GM06990 (cell line): ENCODE data around the gene PROX2.

ENCODE experiments used
- DNase-seq: peaks from one replicate; pipeline ENCODE4 v3.0.0-alpha.2; 2011; ENCODE audit not compliant: insufficient read length; ENCODE audit errors: extremely low read depth
- H3K27me3 ChIP-seq: replicated peaks from 2 replicates; pipeline ENCODE4 v1.6.0; 2011; ENCODE audit warnings: low read length; ENCODE audit not compliant: control insufficient read depth, insufficient read depth
- H3K36me3 ChIP-seq: 2 replicates; pipeline ENCODE4 v1.5.1; 2011; ENCODE audit warnings: low read length; ENCODE audit not compliant: control insufficient read depth, insufficient read depth
- H3K4me3 ChIP-seq: replicated peaks from 2 replicates; pipeline ENCODE4 v1.5.1; 2011; ENCODE audit warnings: low read depth, mild to moderate bottlenecking, control low read depth, low read length
- CTCF ChIP-seq: IDR thresholded peaks from 2 replicates; pipeline ENCODE4 v1.5.1; 2011; ENCODE audit warnings: low read length, control low read depth, mild to moderate bottlenecking, inconsistent platforms; ENCODE audit not compliant: insufficient read depth, poor library complexity, severe bottlenecking

Gene PROX2

GRCh38 chr14:74920281-74920680 is 44.3 kb upstream of the PROX2 start:
- no peaks in the 10 kb centered on the region for H3K27me3 ChIP-seq
- TF ChIP-seq CTCF: no peak
- H3K36me3 ChIP-seq: peaks cover 3% of the 10 kb centered on the region; the same call in 1 of the 2 replicates
- no peak for DNase-seq
- no peak overlapping the region for H3K4me3 ChIP-seq

- Histone ChIP-seq H3K27me3 (no peaks in the 10 kb centered on the region), H3K36me3 (peaks cover 3% of the 10 kb centered on the region), H3K4me3 (no peak overlapping the region)
- TF ChIP-seq CTCF: no peak
- DNase-seq: no peak
Observed at GRCh38 chr14:74919421-74920165, 43.6 kb upstream of the PROX2 start.

GRCh38 chr14:74918380-74918779 is 42.4 kb upstream of the PROX2 start:
- H3K27me3 ChIP-seq: no peaks in the 10 kb centered on the region
- no peak for TF ChIP-seq CTCF

GRCh38 chr14:74917646-74918081 is 41.7 kb upstream of the PROX2 start:
- Histone ChIP-seq H3K36me3 (peaks cover 3% of the 10 kb centered on the region), H3K27me3 (no peaks in the 10 kb centered on the region), H3K4me3 (no peak overlapping the region)
- no peak for TF ChIP-seq CTCF
- DNase-seq: no peak

More at GRCh38 chr14:74918380-74918779, 42.4 kb upstream of the PROX2 start:
- H3K4me3 ChIP-seq: no peak overlapping the region
- peaks cover 3% of the 10 kb centered on the region for H3K36me3 ChIP-seq
- DNase-seq: no peak

- Histone ChIP-seq H3K27me3 (no peaks in the 10 kb centered on the region), H3K36me3 (peaks cover 3% of the 10 kb centered on the region), H3K4me3 (no peak overlapping the region)
- no peak for DNase-seq
- TF ChIP-seq CTCF: no peak
Observed at GRCh38 chr14:74917178-74917543, 41.2 kb upstream of the PROX2 start.
